PC-9 (cell line): ENCODE results near the gene RAB29.

ENCODE experiments used
- CTCF ChIP-seq: fragments of 200-600 bp; sonication (generic); conservative IDR thresholded peaks from 2 replicates; pipeline ENCODE4 v1.6.1; 2017; ENCODE audit warnings: mixed run types, antibody characterized with exemption, mild to moderate bottlenecking, moderate library complexity
- EZH2 ChIP-seq: fragments of 200-600 bp; sonication (generic); IDR thresholded peaks from 2 replicates; pipeline ENCODE4 v1.8.0; 2017; ENCODE audit warnings: antibody characterized with exemption, low read depth

GRCh38 chr1:205749234-205750137 lies 25.8 kb downstream of the RAB29 start:
- TF ChIP-seq EZH2 (no peak), CTCF (no peak)
